HepG2 (cell line): ENCODE data around the gene NECAB2. TPM values are rescaled to one million over a fixed set of nuclear protein-coding genes. Genes with fewer than 3 reads are reported as not detected.

Source experiments
- ATAC-seq: fragments of 200-7000 bp; cut with Tn5 transposase; 3 replicates; pipeline ENCODE4 v1.9.1; 2020; ENCODE audit warnings: mild to moderate bottlenecking, moderate library complexity
- BruUV-seq: library from RNA; stranded (reverse); fragments of 400-500 nt; replicated peaks from 2 replicates; lab custom pipeline; 2021; lab: Mats Ljungman, UMichigan
- CTCF ChIA-PET: fragments of 300-600 bp; formaldehyde crosslinking; extraction: SDS; loops from one replicate; lab custom pipeline; 2021; ENCODE audit warnings: low total read pairs, inconsistent platforms, low intra/inter-chr PET ratio; lab: Yijun Ruan, JAX
- POLR2A ChIA-PET: fragments of 350-600 bp; sonication (Branson Sonifier 250); formaldehyde crosslinking; loops from one replicate; lab custom pipeline; 2020; ENCODE audit warnings: antibody characterized with exemption, inconsistent platforms; lab: Yijun Ruan, JAX
- DNase-seq: peaks from one replicate; pipeline ENCODE4 v3.0.0-alpha.2; 2015; ENCODE audit warnings: low spot score
- FAIRE-seq: peaks from 3 replicates; lab custom pipeline; 2011; peaks lifted over from hg19 to GRCh38; lab: Jason Lieb, UNC
- H2AFZ ChIP-seq: one replicate; pipeline ENCODE4 v1.6.1; 2011; ENCODE audit warnings: low read length, inconsistent platforms
- H3K27ac ChIP-seq: fragments of 300-600 bp; 3 replicates; pipeline ENCODE4 v1.8.0; 2011; ENCODE audit warnings: mixed run types, mild to moderate bottlenecking, mixed read lengths, low read length, inconsistent platforms; ENCODE audit not compliant: insufficient read depth; ENCODE audit errors: extremely low read length
- H3K27me3 ChIP-seq, 2 experiments: fragments of 200-600 bp in 1 of 2; 2 replicates in 1 of 2; 3 replicates in 1 of 2; pipeline versions ENCODE4 v1.6.0 to v1.8.0; 2011; ENCODE audit warnings: low read length in 2 of 2, mild to moderate bottlenecking in 2 of 2, moderate library complexity in 2 of 2, inconsistent platforms in 1 of 2; ENCODE audit not compliant: insufficient read depth in 2 of 2, control insufficient read depth in 1 of 2
- H3K36me3 ChIP-seq, 2 experiments: fragments of 200-600 bp in 1 of 2; replicated peaks in 1 of 2; 2 replicates in 1 of 2; 3 replicates in 1 of 2; pipeline versions ENCODE4 v1.5.1 to v1.8.0; 2011; ENCODE audit warnings: low read length in 2 of 2, inconsistent platforms in 1 of 2; ENCODE audit not compliant: insufficient read depth in 2 of 2, control insufficient read depth in 1 of 2
- H3K4me1 ChIP-seq: 2 replicates; pipeline ENCODE4 v1.5.1; 2012; ENCODE audit warnings: low read length, inconsistent platforms; ENCODE audit not compliant: insufficient read depth
- H3K4me2 ChIP-seq: 2 replicates; pipeline ENCODE4 v1.6.0; 2011; ENCODE audit warnings: low read depth, low read length, inconsistent platforms
- H3K4me3 ChIP-seq, 3 experiments: fragments of 200-600 bp in 1 of 3; sonication (generic), shearing (Covaris generic) in 1 of 3; replicated peaks in 1 of 3; 2 replicates each; pipeline ENCODE4 v1.5.1; 2011 to 2016; ENCODE audit warnings: low read length in 3 of 3, inconsistent platforms in 2 of 3, low read depth in 2 of 3, mild to moderate bottlenecking in 2 of 3, control low read depth in 1 of 3, mixed read lengths in 1 of 3; ENCODE audit not compliant: insufficient read depth in 1 of 3
- H3K79me2 ChIP-seq: one replicate; pipeline ENCODE4 v1.6.1; 2011; ENCODE audit warnings: low read length, inconsistent platforms; ENCODE audit not compliant: insufficient read depth
- H3K9ac ChIP-seq: 2 replicates; pipeline ENCODE4 v1.6.0; 2011; ENCODE audit warnings: mild to moderate bottlenecking, low read depth, low read length, inconsistent platforms; ENCODE audit not compliant: insufficient read depth
- H3K9me3 ChIP-seq: 2 replicates; pipeline ENCODE4 v1.5.1; 2012; ENCODE audit warnings: mild to moderate bottlenecking, low read length
- H4K20me1 ChIP-seq: 2 replicates; pipeline ENCODE4 v1.6.0; 2011; ENCODE audit warnings: inconsistent platforms, mild to moderate bottlenecking, low read length, moderate library complexity; ENCODE audit not compliant: insufficient read depth
- AGO2 ChIP-seq: fragments of 200-400 bp; formaldehyde crosslinking; optimal IDR thresholded peaks from 2 replicates; pipeline ENCODE3; 2017; ENCODE audit warnings: mild to moderate bottlenecking, low read depth, low read length, moderate library complexity
- CBX2 ChIP-seq, 2 experiments: fragments of 200-600 bp in 1 of 2; sonication (generic); formaldehyde crosslinking in 1 of 2; IDR thresholded peaks; 2 replicates each; pipeline versions ENCODE4 v1.7.0 to v1.8.1; 2018 to 2022; ENCODE audit warnings: low read depth in 2 of 2, low read length in 1 of 2, mild to moderate bottlenecking in 1 of 2, missing genetic modification reagents in 1 of 2
- CHD2 ChIP-seq: IDR thresholded peaks from 2 replicates; pipeline ENCODE4 v1.6.1; 2011; ENCODE audit warnings: low read depth, low read length, improper control_type of control experiment
- HOXA7 ChIP-seq: sonication (generic); formaldehyde crosslinking; IDR thresholded peaks from 2 replicates; pipeline ENCODE4 v1.8.1; 2022; ENCODE audit warnings: mild to moderate bottlenecking, missing genetic modification reagents, moderate library complexity
- HOXD1 ChIP-seq: sonication (generic); formaldehyde crosslinking; IDR thresholded peaks from 2 replicates; pipeline ENCODE4 v1.5.0; 2020; ENCODE audit warnings: missing genetic modification reagents
- MIXL1 ChIP-seq: IDR thresholded peaks from 2 replicates; pipeline ENCODE4 v1.6.1; 2016
- NFE2L2 ChIP-seq: fragments of 150-350 bp; IDR thresholded peaks from 2 replicates; pipeline ENCODE4 v1.6.1; 2014; ENCODE audit warnings: low read length
- PITX1 ChIP-seq: sonication (generic); formaldehyde crosslinking; IDR thresholded peaks from 2 replicates; pipeline ENCODE4 v1.5.1; 2020; ENCODE audit warnings: mild to moderate bottlenecking, missing genetic modification reagents
- RBFOX2 ChIP-seq: fragments of 200-400 bp; formaldehyde crosslinking; IDR thresholded peaks from 2 replicates; pipeline ENCODE4 v1.6.1; 2017; ENCODE audit warnings: low read depth, mild to moderate bottlenecking, low read length
- TGIF2 ChIP-seq: IDR thresholded peaks from 2 replicates; pipeline ENCODE4 v1.6.1; 2016; ENCODE audit warnings: control low read depth, missing compliant biosample characterization
- WGBS: methylation state at CpG from one replicate; pipeline ENCODE4 v1.1.6; 2017; ENCODE audit warnings: low lambda C conversion rate; 5-methylcytosine and 5-hydroxymethylcytosine counted together
- in situ Hi-C: cut with HindIII; loops from 2 replicates; pipeline ENCODE4 v1.10.0; 2017; ENCODE audit warnings: low pct_unique_long_range_greater_than_20kb; ENCODE audit not compliant: extremely low pct_ligation_motif_present
- intact Hi-C: fragments of 100-400 bp; cut with micrococcal nuclease; formaldehyde crosslinking; loops from one replicate; pipeline ENCODE4 v1.10.0; 2022; ENCODE audit not compliant: unreplicated experiment
- polyA plus RNA-seq, 8 experiments: library from polyadenylated mRNA; depleted of rRNA in 3 of 8; stranded (reverse) in 7 of 8; unstranded in 1 of 8; fragments of >200 nt; fragmentation: Illumina TruSeq in 4 of 8; extraction: Trizol in 4 of 8; gene quantifications; 2 replicates each; pipeline versions ENCODE4 v1.2.1 to v1.2.3, GENCODE V29; 2011 to 2016; ENCODE audit warnings: low read depth in 4 of 8, missing spikeins in 1 of 8, mixed read lengths in 1 of 8; ENCODE audit not compliant: insufficient read depth in 1 of 8
- total RNA-seq, 5 experiments: library from RNA; depleted of rRNA; stranded (reverse); fragments of >200 nt; fragmentation: Illumina TruSeq; extraction: Trizol; gene quantifications; 2 replicates each; pipeline ENCODE4 v1.2.3, GENCODE V29; 2016; ENCODE audit warnings: low read depth in 1 of 5
- TF ChIP-seq, protein P1 (sequence below): sonication (generic); formaldehyde crosslinking; IDR thresholded peaks from 2 replicates; pipeline ENCODE4 v1.5.0; 2020; ENCODE audit warnings: missing genetic modification reagents, mild to moderate bottlenecking, borderline replicate concordance
- TF ChIP-seq, protein P2 (sequence below), 2 experiments: sonication (generic) in 1 of 2; formaldehyde crosslinking in 1 of 2; IDR thresholded peaks; 2 replicates each; pipeline versions ENCODE4 v1.4.0 to v1.6.1; 2018 to 2020; ENCODE audit warnings: missing genetic modification reagents in 2 of 2, borderline replicate concordance in 1 of 2, low read depth in 1 of 2, mild to moderate bottlenecking in 1 of 2, missing biosample characterization in 1 of 2
- TF ChIP-seq, protein P3 (sequence below): sonication (generic); formaldehyde crosslinking; IDR thresholded peaks from 2 replicates; pipeline ENCODE4 v1.5.0; 2020; ENCODE audit warnings: missing genetic modification reagents, mild to moderate bottlenecking, borderline replicate concordance

NECAB2 gene
- total and polyA plus RNA-seq, 2 of the 13 experiments (the other 11 are each of a cell fraction or from before 2014, with no cell fraction given) = 0.21 to 0.49 TPM

DNA sequence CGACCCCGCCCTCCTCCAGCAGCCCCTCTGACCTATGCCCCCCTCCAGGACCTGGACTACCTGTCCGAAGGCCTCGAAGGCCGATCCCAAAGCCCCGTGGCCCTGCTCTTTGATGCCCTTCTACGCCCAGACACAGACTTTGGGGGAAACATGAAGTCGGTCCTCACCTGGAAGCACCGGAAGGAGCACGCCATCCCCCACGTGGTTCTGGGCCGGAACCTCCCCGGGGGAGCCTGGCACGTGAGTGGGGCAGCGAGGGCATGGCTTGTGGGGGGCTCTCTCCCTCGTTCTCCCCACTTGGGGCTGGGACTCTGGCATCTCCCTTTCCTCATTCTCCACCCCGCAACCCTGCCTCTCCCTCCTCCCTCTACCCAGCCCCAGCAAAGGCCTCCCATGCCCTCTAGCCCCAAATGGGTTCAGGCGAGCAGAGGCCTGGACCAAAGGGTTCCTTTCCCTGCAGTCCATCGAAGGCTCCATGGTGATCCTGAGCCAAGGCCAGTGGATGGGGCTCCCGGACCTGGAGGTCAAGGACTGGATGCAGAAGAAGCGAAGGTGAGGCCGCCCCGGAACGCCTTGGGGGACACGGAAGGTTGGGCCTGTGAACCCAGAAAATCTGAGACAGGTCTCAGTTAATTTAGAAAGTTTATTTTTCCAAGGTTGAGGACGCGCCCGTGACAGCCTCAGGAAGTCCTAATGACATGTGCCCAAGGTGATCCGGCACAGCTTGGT is 7.4 kb upstream of the NECAB2 start (continued):
- TF ChIP-seq, protein P1, sequence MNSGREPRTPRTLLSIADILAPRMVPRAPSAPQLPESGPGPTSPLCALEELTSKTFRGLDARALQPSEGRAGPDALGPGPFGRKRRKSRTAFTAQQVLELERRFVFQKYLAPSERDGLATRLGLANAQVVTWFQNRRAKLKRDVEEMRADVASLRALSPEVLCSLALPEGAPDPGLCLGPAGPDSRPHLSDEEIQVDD = no peak
- TF ChIP-seq CBX2 (IDR thresholded peaks at IDR 0.05; ENCODE audit: low read depth, low read length) = no peak
- TF ChIP-seq CBX2 (CRISPR knock-in tag; IDR thresholded peaks at IDR 0.05; ENCODE audit: low read depth) = no peak
- TF ChIP-seq NFE2L2 = no peak
- no peak for TF ChIP-seq CHD2
- TF ChIP-seq HOXD1 (CRISPR knock-in tag) = no peak

DNA sequence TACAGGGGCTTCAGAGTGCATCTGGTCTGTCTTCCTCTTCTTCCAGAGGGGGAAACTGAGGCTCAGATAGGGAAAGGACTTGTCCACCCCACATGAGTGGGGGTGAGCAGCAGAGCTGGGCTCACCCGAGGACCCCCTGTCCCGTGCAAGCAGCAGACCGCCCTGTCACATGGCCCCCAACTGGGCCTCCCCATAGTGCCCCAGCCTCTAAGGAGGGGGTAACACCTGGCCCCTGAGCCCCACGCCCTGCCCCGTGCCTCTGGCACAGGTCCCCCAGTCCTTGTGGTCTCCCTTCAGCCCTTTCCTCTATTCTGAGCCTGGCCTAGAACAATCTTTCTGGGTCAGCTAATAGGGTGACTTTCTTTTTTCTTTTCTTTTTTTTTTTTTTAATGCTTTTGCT is 6.5 kb upstream of the NECAB2 start:
- H3K4me3 ChIP-seq = no peak overlapping the region
- in situ Hi-C loops = loop anchor here (25.0 kb wide), 1 partner anchor 226 kb away; the partner anchor contains the start of genes ADAD2 and TAF1C
- no peak overlapping the region for H3K4me2 ChIP-seq
- H3K9ac ChIP-seq = no peak overlapping the region
- BruUV-seq = no TSS peak
- POLR2A ChIA-PET = no interaction called here
- ATAC-seq (no peak), DNase-seq (no peak), FAIRE-seq (no peak)
- peaks cover 14% of the 10 kb centered on the region; the same call in 1 of the 2 replicates for H4K20me1 ChIP-seq
- H3K27me3 ChIP-seq = no peaks in the 10 kb centered on the region
- peaks cover 5% of the 10 kb centered on the region; the same call in 1 of the 2 replicates for H3K4me1 ChIP-seq
- H2AFZ ChIP-seq = no peak overlapping the region
- H3K36me3 ChIP-seq = peaks cover 54 to 82% of the 10 kb centered on the region in 2 experiments
- H3K79me2 ChIP-seq = peaks cover 1% of the 10 kb centered on the region
- no peaks in the 10 kb centered on the region for H3K9me3 ChIP-seq
- intact Hi-C loops = no loop called here
- WGBS = 97% methylated on average over 5 of the region's 5 CpGs
- no peak for TF ChIP-seq MIXL1 (CRISPR knock-in tag)
- peak; percentile 32 for TF ChIP-seq AGO2
- TF ChIP-seq TGIF2 (CRISPR knock-in tag) = no peak
- no peak for TF ChIP-seq HOXA7 (CRISPR knock-in tag)
- TF ChIP-seq, protein P2, sequence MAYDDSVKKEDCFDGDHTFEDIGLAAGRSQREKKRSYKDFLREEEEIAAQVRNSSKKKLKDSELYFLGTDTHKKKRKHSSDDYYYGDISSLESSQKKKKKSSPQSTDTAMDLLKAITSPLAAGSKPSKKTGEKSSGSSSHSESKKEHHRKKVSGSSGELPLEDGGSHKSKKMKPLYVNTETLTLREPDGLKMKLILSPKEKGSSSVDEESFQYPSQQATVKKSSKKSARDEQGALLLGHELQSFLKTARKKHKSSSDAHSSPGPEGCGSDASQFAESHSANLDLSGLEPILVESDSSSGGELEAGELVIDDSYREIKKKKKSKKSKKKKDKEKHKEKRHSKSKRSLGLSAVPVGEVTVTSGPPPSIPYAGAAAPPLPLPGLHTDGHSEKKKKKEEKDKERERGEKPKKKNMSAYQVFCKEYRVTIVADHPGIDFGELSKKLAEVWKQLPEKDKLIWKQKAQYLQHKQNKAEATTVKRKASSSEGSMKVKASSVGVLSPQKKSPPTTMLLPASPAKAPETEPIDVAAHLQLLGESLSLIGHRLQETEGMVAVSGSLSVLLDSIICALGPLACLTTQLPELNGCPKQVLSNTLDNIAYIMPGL (CRISPR knock-in tag; IDR thresholded peaks at IDR 0.05; ENCODE audit: borderline replicate concordance in 1 of 2, low read depth in 1 of 2) = no peak
- peak; percentile 55 for TF ChIP-seq RBFOX2
- no peak for TF ChIP-seq PITX1 (CRISPR knock-in tag)
- TF ChIP-seq, protein P3, sequence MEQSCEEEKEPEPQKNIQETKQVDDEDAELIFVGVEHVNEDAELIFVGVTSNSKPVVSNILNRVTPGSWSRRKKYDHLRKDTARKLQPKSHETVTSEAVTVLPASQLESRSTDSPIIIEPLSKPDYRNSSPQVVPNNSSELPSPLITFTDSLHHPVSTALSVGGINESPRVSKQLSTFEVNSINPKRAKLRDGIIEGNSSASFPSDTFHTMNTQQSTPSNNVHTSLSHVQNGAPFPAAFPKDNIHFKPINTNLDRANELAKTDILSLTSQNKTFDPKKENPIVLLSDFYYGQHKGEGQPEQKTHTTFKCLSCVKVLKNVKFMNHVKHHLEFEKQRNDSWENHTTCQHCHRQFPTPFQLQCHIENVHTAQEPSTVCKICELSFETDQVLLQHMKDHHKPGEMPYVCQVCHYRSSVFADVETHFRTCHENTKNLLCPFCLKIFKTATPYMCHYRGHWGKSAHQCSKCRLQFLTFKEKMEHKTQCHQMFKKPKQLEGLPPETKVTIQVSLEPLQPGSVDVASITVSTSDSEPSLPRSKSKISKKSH = no peak
- H3K27ac ChIP-seq = no peak overlapping the region
- CTCF ChIA-PET = no interaction called here
